ENCODE measurements around the gene SUCLG1.

DNA sequence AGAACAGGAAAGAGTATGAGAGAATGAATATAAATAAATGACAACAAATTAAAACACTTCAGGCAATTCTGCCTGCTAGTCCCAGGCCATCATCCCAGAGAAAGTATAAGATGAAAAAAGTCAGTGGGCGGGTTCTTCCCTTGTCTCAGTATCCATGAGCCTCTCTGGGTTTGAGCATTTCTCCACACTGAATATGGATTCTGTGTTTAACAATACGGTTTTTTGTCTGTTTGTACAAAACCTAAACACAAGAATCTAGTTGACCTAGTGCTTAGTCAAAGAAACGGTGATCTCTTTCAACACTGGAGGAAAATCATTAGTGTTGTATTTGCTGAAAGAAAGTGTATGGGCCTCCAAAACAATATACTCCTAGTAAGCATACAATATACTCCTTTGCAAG lies 10.0 kb downstream of the SUCLG1 start:
- TF ChIP-seq, protein P1, sequence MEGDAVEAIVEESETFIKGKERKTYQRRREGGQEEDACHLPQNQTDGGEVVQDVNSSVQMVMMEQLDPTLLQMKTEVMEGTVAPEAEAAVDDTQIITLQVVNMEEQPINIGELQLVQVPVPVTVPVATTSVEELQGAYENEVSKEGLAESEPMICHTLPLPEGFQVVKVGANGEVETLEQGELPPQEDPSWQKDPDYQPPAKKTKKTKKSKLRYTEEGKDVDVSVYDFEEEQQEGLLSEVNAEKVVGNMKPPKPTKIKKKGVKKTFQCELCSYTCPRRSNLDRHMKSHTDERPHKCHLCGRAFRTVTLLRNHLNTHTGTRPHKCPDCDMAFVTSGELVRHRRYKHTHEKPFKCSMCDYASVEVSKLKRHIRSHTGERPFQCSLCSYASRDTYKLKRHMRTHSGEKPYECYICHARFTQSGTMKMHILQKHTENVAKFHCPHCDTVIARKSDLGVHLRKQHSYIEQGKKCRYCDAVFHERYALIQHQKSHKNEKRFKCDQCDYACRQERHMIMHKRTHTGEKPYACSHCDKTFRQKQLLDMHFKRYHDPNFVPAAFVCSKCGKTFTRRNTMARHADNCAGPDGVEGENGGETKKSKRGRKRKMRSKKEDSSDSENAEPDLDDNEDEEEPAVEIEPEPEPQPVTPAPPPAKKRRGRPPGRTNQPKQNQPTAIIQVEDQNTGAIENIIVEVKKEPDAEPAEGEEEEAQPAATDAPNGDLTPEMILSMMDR (IDR thresholded peaks at IDR 0.05; ENCODE audit: low read length), result no peak
- TF ChIP-seq EZH2 (IDR thresholded peaks at IDR 0.05; ENCODE audit: borderline replicate concordance, low read length), result no peak

Measured in OCI-LY1 (cell line).